Stimulated activated CD8-positive, alpha-beta memory T cell treated with anti-CD3 and anti-CD28 coated beads, Interleukin-12 subunit alpha, Interleukin-12 subunit beta, amount 100 ng/mL, for 24 hours (primary cell): ENCODE data around the gene MTERF1.

ENCODE experiments used
- DNase-seq: peaks from one replicate; pipeline ENCODE4 v3.0.0-alpha.2; 2020; ENCODE audit errors: extremely low read depth

Gene MTERF1

DNA sequence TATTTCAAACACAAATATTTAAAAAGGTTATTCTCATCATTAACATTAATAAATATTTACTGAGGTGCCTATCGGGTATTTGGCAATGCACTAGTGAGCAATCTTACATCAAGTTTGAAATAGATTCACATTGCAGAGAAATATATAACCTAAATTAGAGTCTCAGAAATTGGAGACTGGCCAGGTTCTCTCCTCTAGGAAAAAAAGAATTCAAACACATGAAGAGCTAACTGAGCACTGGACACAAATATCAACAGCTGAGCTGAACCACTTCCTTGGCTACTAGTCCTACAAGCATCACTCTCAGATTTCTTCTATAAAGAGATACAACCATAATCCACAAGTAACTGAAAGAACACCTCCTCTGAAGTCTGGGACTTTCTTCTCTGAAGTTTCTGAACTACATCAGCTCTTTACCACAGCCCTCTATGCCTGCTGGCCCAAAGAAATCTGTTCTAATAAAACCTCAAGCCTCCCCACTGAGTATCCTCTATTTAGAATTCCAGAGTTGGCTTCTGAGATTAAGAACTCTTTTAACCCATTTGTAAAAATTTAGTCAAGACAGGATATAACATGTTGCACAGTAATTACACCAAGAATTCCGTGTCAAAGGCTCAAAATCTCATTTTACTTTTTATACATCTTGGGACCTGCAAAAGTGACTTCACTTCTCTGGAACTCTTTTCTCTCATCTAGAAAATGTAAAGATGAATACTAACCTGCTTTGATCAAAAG lies 45.2 kb downstream of the MTERF1 start:
- no peak for DNase-seq

DNA sequence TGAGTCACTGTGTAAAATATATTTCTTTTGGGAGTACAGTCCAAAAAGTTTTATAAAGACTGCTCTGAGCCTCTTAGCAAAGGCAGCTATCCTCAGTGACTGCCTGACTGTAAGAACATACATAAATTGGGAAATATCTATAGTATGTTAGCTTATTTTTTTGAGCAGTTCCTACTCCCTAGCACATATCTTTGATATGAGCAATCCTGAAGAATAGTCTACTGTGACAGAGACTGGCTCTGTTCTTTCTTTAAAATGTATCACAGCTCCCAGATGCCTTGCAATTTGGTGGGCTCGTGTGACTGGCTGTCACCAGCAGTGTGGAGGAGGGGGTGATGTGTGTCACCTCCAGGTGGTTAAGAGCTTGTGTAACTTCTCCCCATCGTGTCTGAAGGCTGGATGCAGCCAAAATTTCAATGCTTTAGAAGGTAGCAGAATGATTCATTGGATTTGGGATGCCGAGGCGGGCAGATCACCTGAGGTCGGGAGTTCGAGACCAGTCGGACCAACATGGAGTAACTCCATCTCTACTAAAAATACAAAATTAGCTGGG lies 47.9 kb downstream of the MTERF1 start:
- no peak for DNase-seq

DNA sequence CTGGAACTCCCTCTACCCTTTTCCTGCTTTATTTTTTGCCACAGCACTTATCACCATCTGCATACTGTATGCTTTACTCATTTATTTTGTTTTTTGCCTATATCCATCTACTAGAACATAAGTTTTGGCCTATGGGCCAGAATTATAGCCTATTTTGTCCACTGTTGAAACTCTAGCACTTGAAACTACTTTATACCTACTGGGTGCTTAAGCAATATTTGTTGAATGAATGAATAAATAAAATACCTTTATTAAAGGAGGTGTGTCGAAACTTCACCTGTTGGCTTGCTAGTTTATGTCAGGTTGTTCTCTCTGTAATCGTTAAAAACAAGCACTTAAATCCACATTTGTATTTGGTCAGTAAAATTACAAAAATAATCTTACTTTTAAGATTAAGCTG lies 53.3 kb downstream of the MTERF1 start:
- DNase-seq: no peak

DNA sequence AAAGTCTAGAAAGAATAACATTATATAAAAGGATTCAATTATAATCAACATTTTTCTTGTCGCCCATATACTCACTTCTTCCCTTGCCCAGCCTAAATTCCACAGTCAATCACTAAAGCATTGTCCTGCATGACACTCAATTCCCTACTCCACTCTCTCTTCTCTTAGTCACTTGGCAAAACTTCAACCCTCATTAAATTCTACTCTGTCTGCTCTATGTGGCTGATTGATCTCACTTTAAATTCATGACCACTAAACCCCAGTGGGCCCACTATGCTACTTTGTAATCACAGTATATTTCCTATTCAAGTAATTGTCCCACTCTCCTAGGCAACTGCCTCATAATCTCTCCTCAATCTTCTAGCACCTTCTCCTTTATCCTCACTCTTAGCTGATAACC lies 54.1 kb downstream of the MTERF1 start:
- DNase-seq: no peak

DNA sequence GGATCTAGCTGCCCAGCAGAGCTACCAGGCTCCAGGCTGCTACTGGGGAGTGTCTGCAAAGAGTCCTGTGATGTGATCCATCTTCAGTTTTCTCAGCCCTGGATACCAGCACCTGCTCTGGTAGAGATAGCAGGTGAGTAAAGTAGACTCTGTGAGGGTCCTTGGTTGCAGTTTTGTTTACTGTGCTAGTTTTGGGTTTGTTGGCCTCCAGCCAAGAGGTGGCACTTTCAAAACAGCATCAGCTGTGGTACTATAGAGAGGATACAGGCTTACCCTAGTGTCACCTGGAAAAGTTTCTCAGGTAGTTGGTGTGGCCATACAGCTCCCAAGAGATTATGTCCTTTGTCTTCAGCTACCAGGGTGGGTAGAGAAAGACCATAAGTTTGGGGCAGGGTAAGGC lies 56.3 kb downstream of the MTERF1 start:
- no peak for DNase-seq
